GM12891 (cell line): Measurements from ENCODE around the gene WDR72.

Experiments used
- PAX5 ChIP-seq: IDR thresholded peaks from 2 replicates; pipeline ENCODE4 v1.6.1; 2011; ENCODE audit warnings: low read length, moderate library complexity, mild to moderate bottlenecking; ENCODE audit not compliant: insufficient read depth, severe bottlenecking
- POLR2A ChIP-seq: IDR thresholded peaks from 2 replicates; pipeline ENCODE4 v1.6.1; 2011; ENCODE audit warnings: low read depth, low read length, control low read depth
- POLR2AphosphoS5 ChIP-seq: IDR thresholded peaks from 2 replicates; pipeline ENCODE4 v1.6.1; 2011; ENCODE audit warnings: low read depth, low read length, control low read depth
- SPI1 ChIP-seq: IDR thresholded peaks from 2 replicates; pipeline ENCODE4 v1.6.1; 2011; ENCODE audit warnings: low read depth, low read length, control low read depth
- TAF1 ChIP-seq: IDR thresholded peaks from 2 replicates; pipeline ENCODE4 v1.6.1; 2011; ENCODE audit warnings: low read depth, low read length, control low read depth

GRCh38 chr15:53581513-53581912, 177.9 kb downstream of the WDR72 start:
- no peak for TF ChIP-seq POLR2A
- TF ChIP-seq POLR2AphosphoS5, result no peak
- TF ChIP-seq TAF1, result no peak
- TF ChIP-seq PAX5, result no peak
- TF ChIP-seq SPI1, result no peak
